ENCODE results near the gene AGR3.

Gene AGR3
- total RNA-seq, result 0 reads per million in 2 donors

GRCh38 chr7:16881844-16882243, at the start of gene AGR3:
Gene AGR3, minus strand, starts transcription at chr7:16881983. Its CDS starts 3,365 bp downstream, at chr7:16878618.
- no peak for DNase-seq

GRCh38 chr7:16930946-16931345, 49.2 kb upstream of the AGR3 start:
- DNase-seq, result no peak

- no peak for DNase-seq
Measured at GRCh38 chr7:16929146-16929762, 47.5 kb upstream of the AGR3 start.

- no peak for DNase-seq
Measured at GRCh38 chr7:16926861-16927260, 45.1 kb upstream of the AGR3 start.

- DNase-seq, result no peak
Measured at GRCh38 chr7:16926283-16926682, 44.5 kb upstream of the AGR3 start.

- DNase-seq, result no peak
Measured at GRCh38 chr7:16925609-16926008, 43.8 kb upstream of the AGR3 start.

- DNase-seq, result no peak
Measured at GRCh38 chr7:16923019-16923418, 41.2 kb upstream of the AGR3 start.

GRCh38 chr7:16921644-16922257, 40.0 kb upstream of the AGR3 start:
- no peak for DNase-seq

GRCh38 chr7:16921151-16921550, 39.4 kb upstream of the AGR3 start:
- no peak for DNase-seq

- no peak for DNase-seq
Measured at GRCh38 chr7:16919440-16919839, 37.7 kb upstream of the AGR3 start.

GRCh38 chr7:16918288-16918895, 36.6 kb upstream of the AGR3 start:
- no peak for DNase-seq

- DNase-seq, result no peak
Measured at GRCh38 chr7:16916738-16917137, 35.0 kb upstream of the AGR3 start.

- no peak for DNase-seq
Measured at GRCh38 chr7:16916105-16916639, 34.4 kb upstream of the AGR3 start.

GRCh38 chr7:16915405-16915804, 33.6 kb upstream of the AGR3 start:
- DNase-seq, result no peak

- DNase-seq, result no peak
Measured at GRCh38 chr7:16914771-16915170, 33.0 kb upstream of the AGR3 start.

GRCh38 chr7:16913643-16914042, 31.9 kb upstream of the AGR3 start:
- no peak for DNase-seq

- DNase-seq, result no peak
Measured at GRCh38 chr7:16912540-16912939, 30.8 kb upstream of the AGR3 start.

- no peak for DNase-seq
Measured at GRCh38 chr7:16908561-16908960, 26.8 kb upstream of the AGR3 start.

GRCh38 chr7:16905300-16906044, 23.7 kb upstream of the AGR3 start:
- DNase-seq, result no peak

- no peak for DNase-seq
Measured at GRCh38 chr7:16904076-16904475, 22.3 kb upstream of the AGR3 start.

GRCh38 chr7:16900209-16900768, 18.5 kb upstream of the AGR3 start:
- DNase-seq, result no peak

- no peak for DNase-seq
Measured at GRCh38 chr7:16891874-16892643, 10.3 kb upstream of the AGR3 start.

All from activated gamma-delta T cell (primary cell).